Measurements from ENCODE around the gene SPAG9. TPM values are rescaled to one million over a fixed set of nuclear protein-coding genes. Genes with fewer than 3 reads are reported as not detected.

SPAG9 gene
- total RNA-seq, 1 experiment from 2014 or later, result 54.3 TPM

DNA sequence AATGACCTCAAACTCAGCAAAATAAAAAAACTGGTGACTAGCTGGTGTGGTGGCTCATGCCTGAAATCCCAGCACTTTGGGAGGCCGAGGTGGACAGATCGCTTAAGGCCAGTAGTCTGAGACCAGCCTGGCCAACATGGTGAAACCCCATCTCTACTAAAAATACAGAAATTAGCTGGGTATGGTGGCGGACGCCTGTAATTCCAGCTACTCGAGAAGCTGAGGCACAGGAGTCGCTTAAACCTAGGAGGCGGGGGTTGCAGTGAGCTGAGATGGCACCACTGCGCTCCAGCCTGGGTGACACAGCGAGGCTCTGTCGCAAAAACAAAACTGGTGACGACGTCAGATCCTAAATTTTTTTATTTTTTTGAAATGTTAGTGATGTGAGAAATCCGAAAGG, 172.0 kb downstream of the SPAG9 start:
- Mint-ChIP-seq H3K36me3 (ENCODE audit: insufficient read depth in 1 of 3, low read depth in 3 of 3) (no peaks in the 10 kb centered on the region), H3K4me1 (peaks cover 39 to 46% of the 10 kb centered on the region in 2 experiments)
- H3K4ac ChIP-seq (ENCODE audit: low read depth, low read length), result no peak overlapping the region

More for the DNA sequence above, 172.0 kb downstream of the SPAG9 start:
- Histone ChIP-seq H4K8ac (replicated peaks; ENCODE audit: insufficient read length, low read depth, low read length) (no peak overlapping the region), H3K23me2 (ENCODE audit: insufficient read length, low read depth, low read length, poor library complexity, severe bottlenecking) (no peaks in the 10 kb centered on the region), H4K20me1 (ENCODE audit: control insufficient read depth, insufficient read depth, insufficient read length) (no peaks in the 10 kb centered on the region), H3K4me1 (ENCODE audit: insufficient read depth, low read length) (0 out of 2 replicates have a peak, but pooled peaks cover 1% of the 10 kb centered on the region), H2AK5ac (ENCODE audit: insufficient read length, low read length) (no peak overlapping the region), H3K27me3 (ENCODE audit: insufficient read depth, low read length) (no peaks in the 10 kb centered on the region; the same call in 1 of the 2 replicates), H2BK20ac (ENCODE audit: low read depth, low read length, poor library complexity, severe bottlenecking) (no peak overlapping the region), H2BK12ac (ENCODE audit: insufficient read length, low read depth, low read length) (no peak overlapping the region), H4K5ac (ENCODE audit: insufficient read length, low read depth, low read length) (no peak overlapping the region), H4K91ac (ENCODE audit: insufficient read length, low read depth, low read length) (no peak overlapping the region), H3K18ac (ENCODE audit: insufficient read length, low read depth, low read length) (no peak overlapping the region), H2BK5ac (ENCODE audit: insufficient read length, low read length) (no peak overlapping the region), H2AFZ (ENCODE audit: low read length) (no peak overlapping the region), H3K9me3 (ENCODE audit: control insufficient read depth, low read depth, low read length) (no peaks in the 10 kb centered on the region), H3K4me2 (ENCODE audit: insufficient read depth, insufficient read length, low read length) (no peak overlapping the region), H3K23ac (ENCODE audit: insufficient read length, low read depth, low read length) (no peak overlapping the region), H3K79me1 (ENCODE audit: insufficient read depth, low read depth, low read length, poor library complexity, severe bottlenecking) (no peaks in the 10 kb centered on the region), H3T11ph (ENCODE audit: low read length) (no peak overlapping the region), H3K9ac (ENCODE audit: extremely low read depth, insufficient read length, low read length) (no peak overlapping the region), H2BK120ac (ENCODE audit: low read depth, low read length, poor library complexity, severe bottlenecking) (no peak overlapping the region), H3K56ac (ENCODE audit: insufficient read length, low read depth, low read length) (no peak overlapping the region), H3K14ac (ENCODE audit: insufficient read depth, low read length) (no peak overlapping the region), H2BK15ac (ENCODE audit: low read depth, low read length) (no peak overlapping the region), H3K79me2 (ENCODE audit: insufficient read depth, low read length) (no peaks in the 10 kb centered on the region), H3K27ac (ENCODE audit: insufficient read length, low read depth, low read length) (no peak overlapping the region)
- H3K27ac Mint-ChIP-seq, result peak overlapping the region in 2 of 3 experiments; percentile 53 to 76; a peak in 3 of 7 replicates
- DNase-seq, result no peak
- TF ChIP-seq, protein P1, sequence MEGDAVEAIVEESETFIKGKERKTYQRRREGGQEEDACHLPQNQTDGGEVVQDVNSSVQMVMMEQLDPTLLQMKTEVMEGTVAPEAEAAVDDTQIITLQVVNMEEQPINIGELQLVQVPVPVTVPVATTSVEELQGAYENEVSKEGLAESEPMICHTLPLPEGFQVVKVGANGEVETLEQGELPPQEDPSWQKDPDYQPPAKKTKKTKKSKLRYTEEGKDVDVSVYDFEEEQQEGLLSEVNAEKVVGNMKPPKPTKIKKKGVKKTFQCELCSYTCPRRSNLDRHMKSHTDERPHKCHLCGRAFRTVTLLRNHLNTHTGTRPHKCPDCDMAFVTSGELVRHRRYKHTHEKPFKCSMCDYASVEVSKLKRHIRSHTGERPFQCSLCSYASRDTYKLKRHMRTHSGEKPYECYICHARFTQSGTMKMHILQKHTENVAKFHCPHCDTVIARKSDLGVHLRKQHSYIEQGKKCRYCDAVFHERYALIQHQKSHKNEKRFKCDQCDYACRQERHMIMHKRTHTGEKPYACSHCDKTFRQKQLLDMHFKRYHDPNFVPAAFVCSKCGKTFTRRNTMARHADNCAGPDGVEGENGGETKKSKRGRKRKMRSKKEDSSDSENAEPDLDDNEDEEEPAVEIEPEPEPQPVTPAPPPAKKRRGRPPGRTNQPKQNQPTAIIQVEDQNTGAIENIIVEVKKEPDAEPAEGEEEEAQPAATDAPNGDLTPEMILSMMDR (conservative IDR thresholded peaks at IDR 0.05), result no peak
- H3K9me3 Mint-ChIP-seq, result no peaks in the 10 kb centered on the region
- H3K27me3 Mint-ChIP-seq (ENCODE audit: low read depth), result peaks cover 8% of the 10 kb centered on the region
- WGBS (ENCODE audit: extremely low coverage, insufficient read length, low lambda C conversion rate), result no CpG with 5 or more reads among the region's 13 CpGs
- H3K4me3 Mint-ChIP-seq, result no peak overlapping the region

Measured in H9 (cell line).